Gastroesophageal sphincter (tissue), 4 donors: ENCODE measurements around the gene BMPR1A. TPM values are rescaled to one million over a fixed set of nuclear protein-coding genes. Genes with fewer than 3 reads are reported as not detected.
A peak's percentile ranks its signal among the peaks of the same experiment; 100 is the strongest.

Experiments used
- ATAC-seq: fragments of 150-250 bp; one replicate; pipeline ENCODE4 v1.9.1; 2016; ENCODE audit warnings: mild to moderate bottlenecking, moderate library complexity
- H3K27ac ChIP-seq, 4 donors: fragments of 200-600 bp; sonication (generic) in 3 of 4; 1 replicate in 3 of 4; 2 replicates in 1 of 4; pipeline ENCODE4 v1.5.1; 2016 to 2019
- H3K27me3 ChIP-seq: fragments of 200-600 bp; sonication (generic); one replicate; pipeline ENCODE4 v1.5.1; 2019
- H3K36me3 ChIP-seq, 2 donors: fragments of 200-600 bp; sonication (generic); one replicate each; pipeline ENCODE4 v1.5.1; 2019; ENCODE audit warnings: control low read depth in 1 of 2
- H3K4me1 ChIP-seq, 3 donors: fragments of 200-600 bp; sonication (generic); 1 replicate in 2 of 3; 2 replicates in 1 of 3; pipeline ENCODE4 v1.5.1; 2016 to 2019; ENCODE audit warnings: control low read depth in 2 of 3
- H3K4me3 ChIP-seq, 2 donors: fragments of 200-600 bp; sonication (generic); one replicate each; pipeline ENCODE4 v1.5.1; 2019; ENCODE audit warnings: mild to moderate bottlenecking in 1 of 2, moderate library complexity in 1 of 2
- H3K9me3 ChIP-seq, 3 donors: fragments of 200-600 bp; sonication (generic); one replicate each; pipeline ENCODE4 v1.5.1; 2017 to 2019; ENCODE audit warnings: control low read depth in 2 of 3
- CTCF ChIP-seq, 4 experiments: fragments of 200-600 bp in 2 of 4; fragments of 450-650 bp in 2 of 4; sonication (generic) in 1 of 4; IDR thresholded peaks; one replicate each; pipeline ENCODE4 v1.5.1; 2017 to 2019; ENCODE audit warnings: antibody characterized with exemption in 4 of 4, mild to moderate bottlenecking in 2 of 4, moderate library complexity in 2 of 4
- EP300 ChIP-seq: sonication (generic); formaldehyde crosslinking; IDR thresholded peaks from one replicate; pipeline ENCODE4 v1.6.1; 2017; ENCODE audit warnings: antibody characterized with exemption, mild to moderate bottlenecking
- POLR2A ChIP-seq, 2 donors: fragments of 450-650 bp; IDR thresholded peaks; one replicate each; pipeline ENCODE4 v1.6.1; 2017; ENCODE audit warnings: antibody characterized with exemption in 2 of 2, mild to moderate bottlenecking in 2 of 2, moderate library complexity in 1 of 2
- POLR2AphosphoS5 ChIP-seq: sonication (generic); formaldehyde crosslinking; IDR thresholded peaks from one replicate; pipeline ENCODE4 v1.6.1; 2017; ENCODE audit warnings: antibody characterized with exemption
- WGBS, 2 donors: methylation state at CpG; one replicate each; pipeline ENCODE4 v1.1.5; 2018; ENCODE audit warnings: low coverage in 1 of 2; 5-methylcytosine and 5-hydroxymethylcytosine counted together
- total RNA-seq, 4 donors: library from RNA; depleted of rRNA; stranded (reverse); fragments of >200 nt; gene quantifications; one replicate each; pipeline ENCODE4 v1.1.0, GENCODE V29; 2016

Gene BMPR1A
- total RNA-seq, 4 donors from 2014 or later: 91.5 to 121 (median 117) TPM

- ATAC-seq: no peak
- WGBS, 2 donors: 75 to 90% methylated on average over 2 of the region's 2 CpGs
- no peaks in the 10 kb centered on the region for H3K9me3 ChIP-seq
- no peak overlapping the region for H3K4me3 ChIP-seq
- peak overlapping the region in 3 of 4 donors; percentile 16 to 48 (median 34) for H3K27ac ChIP-seq
- peaks cover 6 to 48% (median 8%) of the 10 kb centered on the region in 3 donors for H3K4me1 ChIP-seq
- H3K27me3 ChIP-seq: no peaks in the 10 kb centered on the region
- no peak for TF ChIP-seq POLR2A (IDR thresholded peaks at IDR 0.05)
- peaks cover 0 to 18% of the 10 kb centered on the region in 2 donors for H3K36me3 ChIP-seq
Observed at GRCh38 chr10:86876748-86877147, 120.3 kb downstream of the BMPR1A start.

- H3K9me3 ChIP-seq: no peaks in the 10 kb centered on the region
- H3K27ac ChIP-seq: no peak overlapping the region
- ATAC-seq: no peak
- H3K36me3 ChIP-seq: peaks cover 0 to 18% of the 10 kb centered on the region in 2 donors
- H3K4me1 ChIP-seq: peaks cover 0 to 32% (median 2%) of the 10 kb centered on the region in 3 donors
- TF ChIP-seq POLR2AphosphoS5: no peak
- TF ChIP-seq EP300: no peak
- no peak for TF ChIP-seq CTCF (IDR thresholded peaks at IDR 0.05)
- no peak for TF ChIP-seq POLR2A (IDR thresholded peaks at IDR 0.05)
- no peak overlapping the region for H3K4me3 ChIP-seq
- 64 to 79% methylated on average over 3 of the region's 3 CpGs for WGBS, 2 donors
- no peaks in the 10 kb centered on the region for H3K27me3 ChIP-seq
Observed at GRCh38 chr10:86878983-86879713, 122.7 kb downstream of the BMPR1A start.

- peaks cover 0 to 28% (median 2%) of the 10 kb centered on the region in 3 donors for H3K4me1 ChIP-seq
- no peak overlapping the region for H3K27ac ChIP-seq
- H3K27me3 ChIP-seq: no peaks in the 10 kb centered on the region
- no peaks in the 10 kb centered on the region for H3K9me3 ChIP-seq
- no peak overlapping the region for H3K4me3 ChIP-seq
- TF ChIP-seq CTCF (IDR thresholded peaks at IDR 0.05) (no peak), POLR2AphosphoS5 (no peak), POLR2A (IDR thresholded peaks at IDR 0.05) (no peak), EP300 (no peak)
- H3K36me3 ChIP-seq: peaks cover 0 to 16% of the 10 kb centered on the region in 2 donors
- WGBS, 2 donors: 91 to 92% methylated on average over 3 to 4 of the region's 4 CpGs
- no peak for ATAC-seq
Observed at GRCh38 chr10:86880971-86881370, 124.6 kb downstream of the BMPR1A start.

GRCh38 chr10:86888585-86889381 lies 132.4 kb downstream of the BMPR1A start:
- Histone ChIP-seq H3K27ac (peak overlapping the region; percentile 27 to 50 (median 47)), H3K9me3 (no peaks in the 10 kb centered on the region), H3K4me3 (no peak overlapping the region), H3K36me3 (peaks cover 0 to 21% of the 10 kb centered on the region in 2 donors), H3K4me1 (peaks cover 3 to 24% (median 6%) of the 10 kb centered on the region in 3 donors), H3K27me3 (no peaks in the 10 kb centered on the region)
- WGBS, 2 donors: 22 to 54% methylated on average over 4 to 7 of the region's 7 CpGs
- peak; percentile 43 for ATAC-seq
- TF ChIP-seq CTCF (IDR thresholded peaks at IDR 0.05) (no peak), POLR2AphosphoS5 (peak; percentile 42)

GRCh38 chr10:86889997-86890396 lies 133.6 kb downstream of the BMPR1A start:
- H3K27ac ChIP-seq: peak overlapping the region in 1 of 4 donors; percentile 27
- ATAC-seq: no peak
- H3K4me3 ChIP-seq: no peak overlapping the region
- H3K36me3 ChIP-seq: peaks cover 0 to 25% of the 10 kb centered on the region in 2 donors
- no peaks in the 10 kb centered on the region for H3K27me3 ChIP-seq
- peaks cover 3 to 24% (median 6%) of the 10 kb centered on the region in 3 donors for H3K4me1 ChIP-seq
- TF ChIP-seq POLR2AphosphoS5 (no peak), CTCF (IDR thresholded peaks at IDR 0.05) (no peak), EP300 (no peak), POLR2A (IDR thresholded peaks at IDR 0.05) (no peak)
- no peaks in the 10 kb centered on the region for H3K9me3 ChIP-seq
- 24 to 35% methylated on average over 3 of the region's 3 CpGs for WGBS, 2 donors
